Measurements from ENCODE around the gene EXT2. TPM values are rescaled to one million over a fixed set of nuclear protein-coding genes. Genes with fewer than 3 reads are reported as not detected.

The EXT2 gene
- total RNA-seq, 4 donors from 2014 or later = 19.0 to 53.2 (median 44.5) TPM

DNA sequence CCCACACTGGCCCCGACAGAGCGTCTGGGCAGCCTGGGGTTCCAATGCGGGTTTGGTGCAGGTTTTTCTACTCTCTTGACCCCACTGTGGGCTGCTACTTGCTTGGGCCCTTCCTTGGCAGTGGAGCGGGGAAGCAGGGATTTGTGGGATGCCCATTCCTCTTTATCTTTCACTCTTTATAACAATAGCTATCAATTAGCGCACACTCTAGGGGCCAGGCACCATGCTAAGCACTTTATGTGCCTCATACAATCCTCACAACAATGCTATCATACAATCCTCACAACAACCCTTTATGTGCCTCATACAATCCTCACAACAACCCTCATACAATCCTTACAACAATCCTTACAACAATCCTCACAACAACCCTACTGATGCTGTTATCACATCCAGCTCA is 16.7 kb upstream of the EXT2 start:
- Histone ChIP-seq H3K4me3 (no peak overlapping the region), H3K9me3 (no peaks in the 10 kb centered on the region), H3K27me3 (no peaks in the 10 kb centered on the region), H3K27ac (no peak overlapping the region), H3K36me3 (peaks cover 0 to 85% (median 0%) of the 10 kb centered on the region in 3 donors), H3K4me1 (no peaks in the 10 kb centered on the region)
- intact Hi-C loops (cut with DNase I) = no loop called here
- DNase-seq = no peak
- TF ChIP-seq POLR2A (IDR thresholded peaks at IDR 0.05) = no peak
- TF ChIP-seq, protein P1, sequence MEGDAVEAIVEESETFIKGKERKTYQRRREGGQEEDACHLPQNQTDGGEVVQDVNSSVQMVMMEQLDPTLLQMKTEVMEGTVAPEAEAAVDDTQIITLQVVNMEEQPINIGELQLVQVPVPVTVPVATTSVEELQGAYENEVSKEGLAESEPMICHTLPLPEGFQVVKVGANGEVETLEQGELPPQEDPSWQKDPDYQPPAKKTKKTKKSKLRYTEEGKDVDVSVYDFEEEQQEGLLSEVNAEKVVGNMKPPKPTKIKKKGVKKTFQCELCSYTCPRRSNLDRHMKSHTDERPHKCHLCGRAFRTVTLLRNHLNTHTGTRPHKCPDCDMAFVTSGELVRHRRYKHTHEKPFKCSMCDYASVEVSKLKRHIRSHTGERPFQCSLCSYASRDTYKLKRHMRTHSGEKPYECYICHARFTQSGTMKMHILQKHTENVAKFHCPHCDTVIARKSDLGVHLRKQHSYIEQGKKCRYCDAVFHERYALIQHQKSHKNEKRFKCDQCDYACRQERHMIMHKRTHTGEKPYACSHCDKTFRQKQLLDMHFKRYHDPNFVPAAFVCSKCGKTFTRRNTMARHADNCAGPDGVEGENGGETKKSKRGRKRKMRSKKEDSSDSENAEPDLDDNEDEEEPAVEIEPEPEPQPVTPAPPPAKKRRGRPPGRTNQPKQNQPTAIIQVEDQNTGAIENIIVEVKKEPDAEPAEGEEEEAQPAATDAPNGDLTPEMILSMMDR (IDR thresholded peaks at IDR 0.05) = no peak
- 75 to 76% methylated on average over 4 of the region's 5 CpGs for WGBS, 2 donors

DNA sequence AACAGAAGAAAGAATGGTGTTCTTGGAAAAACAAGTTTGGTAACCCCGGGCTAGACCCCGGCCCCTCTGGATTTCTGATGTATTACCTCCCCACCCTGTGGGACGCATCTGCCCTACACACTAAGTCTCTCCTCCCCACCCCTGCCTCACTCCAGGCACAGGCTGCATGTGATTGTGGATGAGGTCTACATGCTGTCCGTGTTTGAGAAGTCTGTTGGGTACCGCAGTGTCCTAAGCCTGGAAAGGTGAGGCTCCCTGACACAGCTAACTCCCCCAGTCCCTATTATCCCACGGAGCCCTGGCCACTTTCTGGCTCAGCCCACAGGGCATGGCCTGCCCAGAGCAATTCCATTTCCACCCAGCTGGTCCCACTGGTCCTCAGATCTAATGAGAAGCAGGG is 16.1 kb upstream of the EXT2 start:
- Histone ChIP-seq H3K27me3 (no peaks in the 10 kb centered on the region), H3K4me3 (no peak overlapping the region), H3K27ac (no peak overlapping the region), H3K9me3 (no peaks in the 10 kb centered on the region), H3K4me1 (no peaks in the 10 kb centered on the region), H3K36me3 (peaks cover 0 to 81% (median 0%) of the 10 kb centered on the region in 3 donors)
- WGBS, 2 donors = 83 to 92% methylated on average over 5 to 6 of the region's 6 CpGs
- no peak for DNase-seq
- no peak for TF ChIP-seq POLR2A (IDR thresholded peaks at IDR 0.05)
- TF ChIP-seq, protein P1 (IDR thresholded peaks at IDR 0.05) = no peak
- intact Hi-C loops (cut with DNase I) = no loop called here

DNA sequence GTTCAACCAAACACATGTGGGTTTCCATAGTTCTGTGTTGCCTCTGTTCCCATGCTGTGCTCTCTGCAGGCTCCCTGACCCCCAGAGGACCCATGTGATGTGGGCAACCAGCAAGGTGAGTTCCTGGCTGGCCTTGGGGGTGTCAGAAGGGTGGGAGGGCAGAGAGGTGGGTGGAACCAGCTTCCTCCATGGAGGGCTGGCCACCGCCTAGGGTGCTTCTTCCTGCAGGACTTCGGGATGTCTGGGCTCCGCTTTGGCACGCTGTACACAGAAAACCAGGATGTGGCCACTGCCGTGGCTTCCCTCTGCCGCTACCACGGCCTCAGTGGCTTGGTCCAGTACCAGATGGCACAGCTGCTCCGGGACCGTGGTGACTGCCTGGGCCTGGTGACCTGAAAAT is 14.5 kb upstream of the EXT2 start:
- Histone ChIP-seq H3K27me3 (no peaks in the 10 kb centered on the region), H3K9me3 (no peaks in the 10 kb centered on the region), H3K36me3 (peaks cover 0 to 66% (median 0%) of the 10 kb centered on the region in 3 donors), H3K4me3 (no peak overlapping the region), H3K4me1 (no peaks in the 10 kb centered on the region), H3K27ac (no peak overlapping the region)
- no peak for DNase-seq
- TF ChIP-seq POLR2A (IDR thresholded peaks at IDR 0.05) = no peak
- TF ChIP-seq, protein P1 (IDR thresholded peaks at IDR 0.05) = no peak
- 85 to 100% methylated on average over 2 to 4 of the region's 9 CpGs for WGBS, 2 donors
- intact Hi-C loops (cut with DNase I) = no loop called here

DNA sequence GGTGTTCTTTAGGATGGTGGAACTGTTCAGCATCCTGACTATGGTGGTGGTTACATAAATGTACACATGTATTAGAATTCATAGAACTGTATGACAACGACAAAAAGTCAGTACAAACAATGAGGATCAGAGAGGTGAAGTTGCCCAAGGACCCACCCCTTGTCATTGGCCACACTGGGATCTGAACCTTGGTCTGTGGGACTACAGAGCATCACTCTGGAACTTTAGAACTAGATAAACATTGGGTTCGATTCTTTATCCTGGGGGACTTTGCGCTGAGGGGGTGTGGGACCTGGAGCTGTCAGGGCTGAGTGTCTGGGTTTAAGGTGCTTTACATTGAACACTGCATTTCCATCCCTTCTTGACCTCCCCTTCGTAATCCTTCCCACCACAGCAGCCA is 12.8 kb upstream of the EXT2 start:
- DNase-seq = no peak
- H3K9me3 ChIP-seq = no peaks in the 10 kb centered on the region
- no peak for TF ChIP-seq POLR2A (IDR thresholded peaks at IDR 0.05)
- TF ChIP-seq, protein P1 (IDR thresholded peaks at IDR 0.05) = no peak
- H3K4me3 ChIP-seq = no peak overlapping the region
- no peak overlapping the region for H3K27ac ChIP-seq
- WGBS, 2 donors = 78 to 92% methylated on average over 4 of the region's 4 CpGs
- no peaks in the 10 kb centered on the region for H3K4me1 ChIP-seq
- peaks cover 0 to 61% (median 0%) of the 10 kb centered on the region in 3 donors for H3K36me3 ChIP-seq
- intact Hi-C loops (cut with DNase I) = no loop called here
- H3K27me3 ChIP-seq = no peaks in the 10 kb centered on the region

DNA sequence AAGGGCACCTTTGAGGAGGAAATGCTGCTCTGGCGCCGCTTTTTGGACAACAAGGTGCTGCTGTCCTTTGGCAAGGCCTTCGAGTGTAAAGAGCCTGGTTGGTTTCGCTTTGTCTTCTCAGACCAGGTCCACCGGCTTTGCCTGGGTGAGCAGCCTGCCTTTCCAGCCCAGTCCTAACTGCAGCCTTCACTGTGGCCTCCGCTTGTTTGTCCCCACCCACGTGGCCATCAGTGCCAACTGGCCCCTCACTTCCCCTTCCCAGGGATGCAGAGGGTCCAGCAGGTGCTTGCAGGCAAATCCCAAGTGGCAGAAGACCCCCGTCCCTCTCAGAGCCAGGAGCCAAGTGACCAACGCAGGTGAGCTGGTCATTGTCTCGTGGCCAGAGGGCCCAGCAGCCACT is 12.0 kb upstream of the EXT2 start:
- Histone ChIP-seq H3K4me1 (no peaks in the 10 kb centered on the region), H3K27ac (no peak overlapping the region), H3K4me3 (no peak overlapping the region), H3K36me3 (peaks cover 0 to 55% (median 0%) of the 10 kb centered on the region in 3 donors), H3K27me3 (no peaks in the 10 kb centered on the region), H3K9me3 (no peaks in the 10 kb centered on the region)
- TF ChIP-seq POLR2A (IDR thresholded peaks at IDR 0.05) = no peak
- TF ChIP-seq, protein P1 (IDR thresholded peaks at IDR 0.05) = no peak
- intact Hi-C loops (cut with DNase I) = no loop called here
- DNase-seq = no peak
- 86 to 90% methylated on average over 2 to 6 of the region's 10 CpGs for WGBS, 2 donors
